Lower leg skin (tissue), 3 donors: ENCODE results near the gene ZNF608.

ENCODE experiments used
- CTCF ChIP-seq, 3 donors: fragments of 450-650 bp; IDR thresholded peaks; one replicate each; pipeline ENCODE4 v1.5.1; 2016; ENCODE audit warnings: antibody characterized with exemption in 3 of 3, mild to moderate bottlenecking in 3 of 3, moderate library complexity in 2 of 3
- POLR2A ChIP-seq, 2 donors: fragments of 450-650 bp; IDR thresholded peaks; one replicate each; pipeline ENCODE4 v1.6.1; 2016 to 2017; ENCODE audit warnings: antibody characterized with exemption in 2 of 2, mild to moderate bottlenecking in 1 of 2, moderate library complexity in 1 of 2

DNA sequence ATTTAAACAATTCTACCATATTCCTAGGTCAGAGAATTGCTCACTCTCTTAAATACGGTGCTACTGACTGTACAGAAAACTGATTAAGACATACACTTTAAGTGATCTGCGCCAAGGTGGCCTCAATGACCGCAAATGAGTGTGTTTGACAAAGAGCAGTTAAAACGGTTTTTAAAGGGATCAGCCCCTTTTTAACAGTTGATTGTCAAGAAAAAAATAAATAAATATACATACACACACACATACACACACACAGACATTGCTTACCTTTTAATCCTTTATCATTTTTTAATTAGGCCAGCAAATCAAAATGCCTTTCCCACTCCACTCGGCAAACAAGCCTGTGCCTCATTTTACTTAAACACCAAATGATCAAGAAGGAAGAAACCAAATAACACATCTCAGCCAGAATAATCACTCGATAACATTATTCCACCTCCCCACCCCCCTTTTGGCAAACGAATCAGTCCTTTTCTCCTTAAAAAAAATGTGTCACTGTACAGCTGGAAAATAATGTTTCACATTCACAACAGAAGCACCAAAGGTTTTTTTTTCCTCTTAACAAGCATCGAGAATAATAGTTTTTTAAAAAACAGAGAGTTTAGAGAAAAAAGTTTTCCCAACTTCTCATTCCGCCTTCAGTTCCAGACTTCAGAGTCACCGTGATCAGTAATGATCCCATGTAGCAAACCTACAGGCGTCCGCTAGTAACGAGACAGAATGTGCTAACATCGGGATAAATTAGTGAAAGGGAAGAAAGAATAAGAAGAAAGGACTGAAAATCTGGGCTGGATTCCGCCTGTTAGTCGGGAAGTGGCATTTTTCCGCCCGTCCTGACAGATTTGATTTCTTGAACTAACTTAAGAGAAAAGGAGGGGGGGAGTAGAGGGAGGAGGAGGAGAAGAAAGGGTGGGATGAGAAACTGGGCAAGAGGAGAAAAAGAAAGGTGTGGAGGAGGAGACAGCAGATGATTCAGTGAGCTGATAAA, at the start of gene ZNF608:
- TF ChIP-seq CTCF (IDR thresholded peaks at IDR 0.05) (no peak), POLR2A (IDR thresholded peaks at IDR 0.05) (no peak)
